Trophoblast cell (in vitro differentiated cells and primary cell): ENCODE measurements around the gene PLEKHM3.

Experiments
- DNase-seq, 2 donors: peaks; one replicate each; pipeline ENCODE4 v3.0.0-alpha.2; 2016
- H2AFZ ChIP-seq: 2 replicates; pipeline ENCODE4 v1.6.1; 2013; ENCODE audit warnings: low read length, moderate library complexity, mild to moderate bottlenecking; ENCODE audit not compliant: insufficient read depth, poor library complexity
- H2AK5ac ChIP-seq: 2 replicates; pipeline ENCODE4 v1.6.1; 2013; ENCODE audit warnings: mild to moderate bottlenecking, low read length
- H2BK120ac ChIP-seq: 2 replicates; pipeline ENCODE4 v1.6.1; 2013; ENCODE audit warnings: low read length, mild to moderate bottlenecking, moderate library complexity; ENCODE audit not compliant: insufficient read depth, poor library complexity
- H2BK12ac ChIP-seq: 2 replicates; pipeline ENCODE4 v1.6.1; 2013; ENCODE audit warnings: mild to moderate bottlenecking, low read length, moderate library complexity
- H2BK5ac ChIP-seq: 2 replicates; pipeline ENCODE4 v1.6.1; 2013; ENCODE audit warnings: low read length, low read depth, moderate library complexity, mild to moderate bottlenecking; ENCODE audit not compliant: poor library complexity
- H3K14ac ChIP-seq: 2 replicates; pipeline ENCODE4 v1.6.1; 2013; ENCODE audit warnings: mild to moderate bottlenecking, low read length
- H3K18ac ChIP-seq: 2 replicates; pipeline ENCODE4 v1.6.1; 2013; ENCODE audit warnings: mild to moderate bottlenecking, low read length
- H3K23ac ChIP-seq: 2 replicates; pipeline ENCODE4 v1.6.1; 2013; ENCODE audit warnings: low read length
- H3K27ac ChIP-seq: 2 replicates; pipeline ENCODE4 v1.5.1; 2013; ENCODE audit warnings: low read depth, mild to moderate bottlenecking, inconsistent platforms, low read length, moderate library complexity
- H3K27me3 ChIP-seq: 2 replicates; pipeline ENCODE4 v1.6.1; 2013; ENCODE audit warnings: inconsistent platforms, mild to moderate bottlenecking, low read length, moderate library complexity; ENCODE audit not compliant: insufficient read depth
- H3K36me3 ChIP-seq, 2 experiments: 1 replicate in 1 of 2; 2 replicates in 1 of 2; pipeline ENCODE4 v1.6.1; 2013; ENCODE audit warnings: low read length in 2 of 2, mild to moderate bottlenecking in 2 of 2, moderate library complexity in 1 of 2; ENCODE audit not compliant: insufficient read depth in 2 of 2, control insufficient read depth in 1 of 2
- H3K4ac ChIP-seq: 2 replicates; pipeline ENCODE4 v1.6.1; 2013; ENCODE audit warnings: low read depth, mild to moderate bottlenecking, low read length, moderate library complexity
- H3K4me1 ChIP-seq, 2 experiments: 1 replicate in 1 of 2; 2 replicates in 1 of 2; pipeline ENCODE4 v1.6.1; 2013; ENCODE audit warnings: low read length in 2 of 2, mild to moderate bottlenecking in 2 of 2, moderate library complexity in 1 of 2; ENCODE audit not compliant: insufficient read depth in 2 of 2, control insufficient read depth in 1 of 2
- H3K4me2 ChIP-seq: 2 replicates; pipeline ENCODE4 v1.6.1; 2013; ENCODE audit warnings: inconsistent platforms, mild to moderate bottlenecking, low read length, moderate library complexity
- H3K4me3 ChIP-seq: 2 replicates; pipeline ENCODE4 v1.5.1; 2013; ENCODE audit warnings: mild to moderate bottlenecking, low read depth, low read length, inconsistent platforms
- H3K79me1 ChIP-seq: one replicate; pipeline ENCODE4 v1.6.1; 2013; ENCODE audit warnings: low read length
- H3K79me2 ChIP-seq: 2 replicates; pipeline ENCODE4 v1.6.1; 2013; ENCODE audit warnings: low read length, mild to moderate bottlenecking; ENCODE audit not compliant: control insufficient read depth, insufficient read depth, poor library complexity
- H3K9ac ChIP-seq: 2 replicates; pipeline ENCODE4 v1.6.1; 2013; ENCODE audit warnings: mild to moderate bottlenecking, low read length
- H3K9me3 ChIP-seq: 2 replicates; pipeline ENCODE4 v1.6.1; 2013; ENCODE audit warnings: low read depth, mild to moderate bottlenecking, control low read depth, inconsistent platforms, low read length; ENCODE audit not compliant: insufficient read depth
- H4K12ac ChIP-seq: 2 replicates; pipeline ENCODE4 v1.6.1; 2013; ENCODE audit warnings: low read depth, mild to moderate bottlenecking, low read length, moderate library complexity
- H4K8ac ChIP-seq: 2 replicates; pipeline ENCODE4 v1.6.1; 2013; ENCODE audit warnings: low read depth, mild to moderate bottlenecking, low read length, moderate library complexity
- H4K91ac ChIP-seq: one replicate; pipeline ENCODE4 v1.6.1; 2013; ENCODE audit warnings: low read depth, mild to moderate bottlenecking, low read length, moderate library complexity
- WGBS: extraction: QIAGEN DNeasy Blood & Tissue Kit; methylation state at CpG from one replicate; pipeline ENCODE4 v1.1.7; 2013; ENCODE audit warnings: missing lambda C conversion rate; ENCODE audit not compliant: insufficient read length, insufficient coverage; ENCODE audit errors: extremely low coverage; 5-methylcytosine and 5-hydroxymethylcytosine counted together

The PLEKHM3 gene

DNA sequence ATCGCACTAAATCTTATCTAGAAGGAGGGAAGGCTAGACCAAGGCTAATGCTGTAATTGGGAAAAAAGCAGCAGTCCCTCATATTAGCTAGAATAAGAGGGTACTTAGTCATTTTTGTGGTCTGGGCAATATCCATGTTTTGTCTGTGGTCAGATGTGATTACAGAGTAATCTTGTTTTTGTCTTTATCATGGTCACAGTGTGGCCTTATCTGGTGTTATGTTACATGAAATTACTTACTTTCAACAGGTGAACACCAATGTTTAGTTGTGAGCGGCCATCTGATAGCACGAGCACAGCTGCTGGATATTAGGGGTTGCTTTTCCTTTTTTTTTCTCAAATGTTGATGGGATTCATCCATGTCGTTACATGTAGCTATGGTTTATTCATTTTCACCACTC lies 23.7 kb upstream of the PLEKHM3 start:
- Histone ChIP-seq H3K4me2 (no peak overlapping the region), H2BK120ac (no peak overlapping the region)
- no CpG with 5 or more reads among the region's 4 CpGs for WGBS

DNA sequence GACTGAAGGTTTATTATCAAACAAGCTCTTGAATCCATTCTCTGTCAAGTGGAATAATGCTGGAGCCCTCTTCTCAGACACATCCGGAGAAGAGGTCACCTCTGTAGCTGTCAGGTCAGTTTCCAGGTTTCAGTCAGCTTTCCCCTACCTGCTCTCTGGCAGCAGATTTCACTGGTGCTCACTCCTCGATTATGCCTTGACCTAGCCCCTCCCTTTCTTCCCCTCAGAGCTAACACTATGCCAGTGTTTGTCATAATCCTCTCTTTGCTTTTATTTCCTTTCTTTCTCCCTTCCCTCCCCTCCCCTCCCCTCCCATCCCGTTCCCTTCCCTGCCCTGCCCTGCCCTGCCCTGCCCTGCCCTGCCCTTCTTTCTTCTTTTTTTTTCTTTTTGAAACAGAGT lies 22.5 kb upstream of the PLEKHM3 start:
- Histone ChIP-seq H3K4me3 (no peak overlapping the region), H3K4ac (no peak overlapping the region), H2AK5ac (no peak overlapping the region), H3K18ac (no peak overlapping the region), H2BK12ac (no peak overlapping the region), H2BK5ac (no peak overlapping the region), H4K8ac (no peak overlapping the region), H3K27ac (no peak overlapping the region), H3K14ac (no peak overlapping the region), H4K12ac (no peak overlapping the region), H3K27me3 (no peaks in the 10 kb centered on the region), H4K91ac (no peak overlapping the region), H2BK120ac (no peak overlapping the region), H3K4me1 (no peaks in the 10 kb centered on the region), H3K9ac (no peak overlapping the region), H3K79me2 (no peaks in the 10 kb centered on the region), H3K23ac (no peak overlapping the region), H3K36me3 (no peaks in the 10 kb centered on the region), H3K79me1 (no peaks in the 10 kb centered on the region), H3K4me2 (no peak overlapping the region), H3K9me3 (no peaks in the 10 kb centered on the region), H2AFZ (no peak overlapping the region)
- no peak for DNase-seq
- no CpG with 5 or more reads among the region's 3 CpGs for WGBS

More for the DNA sequence above, 23.7 kb upstream of the PLEKHM3 start:
- no peak overlapping the region for H2BK12ac ChIP-seq
- no peak overlapping the region for H4K12ac ChIP-seq
- H4K91ac ChIP-seq: no peak overlapping the region
- no peak overlapping the region for H3K27ac ChIP-seq
- no peak overlapping the region for H2BK5ac ChIP-seq
- H3K79me1 ChIP-seq: no peaks in the 10 kb centered on the region
- H3K4me1 ChIP-seq: no peaks in the 10 kb centered on the region
- no peak overlapping the region for H3K14ac ChIP-seq
- H3K79me2 ChIP-seq: no peaks in the 10 kb centered on the region
- H3K27me3 ChIP-seq: no peaks in the 10 kb centered on the region
- no peak overlapping the region for H3K9ac ChIP-seq
- H3K4me3 ChIP-seq: no peak overlapping the region
- no peak overlapping the region for H3K4ac ChIP-seq
- no peak overlapping the region for H4K8ac ChIP-seq
- no peaks in the 10 kb centered on the region for H3K36me3 ChIP-seq
- no peak overlapping the region for H2AK5ac ChIP-seq
- H3K9me3 ChIP-seq: no peaks in the 10 kb centered on the region
- no peak overlapping the region for H3K23ac ChIP-seq
- no peak overlapping the region for H3K18ac ChIP-seq
- no peak overlapping the region for H2AFZ ChIP-seq
- DNase-seq: no peak

DNA sequence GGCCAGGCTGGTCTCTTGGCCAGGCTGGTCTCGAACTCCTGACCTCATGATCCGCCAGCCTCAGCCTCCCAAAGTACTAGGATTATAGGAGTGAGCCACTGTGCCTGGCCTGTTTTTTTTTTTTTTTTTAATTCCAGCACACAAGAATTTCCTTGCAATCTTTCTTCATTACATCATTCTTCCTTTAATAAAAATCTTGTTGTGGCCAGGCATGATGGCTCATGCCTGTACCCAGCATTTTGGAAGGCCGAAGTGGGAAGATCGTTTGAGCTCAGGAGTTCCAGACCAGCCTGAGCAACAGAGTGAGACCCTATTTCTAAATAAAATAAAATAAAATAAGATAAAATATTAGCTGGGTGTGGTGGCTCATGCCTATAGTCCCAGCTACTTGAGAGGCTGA lies 21.4 kb upstream of the PLEKHM3 start:
- H3K23ac ChIP-seq: no peak overlapping the region
- H4K91ac ChIP-seq: no peak overlapping the region
- no peaks in the 10 kb centered on the region for H3K79me1 ChIP-seq
- H3K9ac ChIP-seq: no peak overlapping the region
- H3K27me3 ChIP-seq: no peaks in the 10 kb centered on the region
- no peak overlapping the region for H3K4ac ChIP-seq
- H3K4me3 ChIP-seq: no peak overlapping the region
- no peak overlapping the region for H2BK120ac ChIP-seq
- H3K36me3 ChIP-seq: no peaks in the 10 kb centered on the region
- no peak for DNase-seq
- no peak overlapping the region for H2AK5ac ChIP-seq
- no peak overlapping the region for H3K27ac ChIP-seq
- no peak overlapping the region for H4K8ac ChIP-seq
- no peaks in the 10 kb centered on the region for H3K4me1 ChIP-seq
- no peak overlapping the region for H3K18ac ChIP-seq
- no CpG with 5 or more reads among the region's 4 CpGs for WGBS
- H3K4me2 ChIP-seq: no peak overlapping the region
- no peaks in the 10 kb centered on the region for H3K9me3 ChIP-seq
- H3K79me2 ChIP-seq: no peaks in the 10 kb centered on the region
- H2AFZ ChIP-seq: no peak overlapping the region
- no peak overlapping the region for H2BK5ac ChIP-seq
- H3K14ac ChIP-seq: no peak overlapping the region
- no peak overlapping the region for H4K12ac ChIP-seq
- no peak overlapping the region for H2BK12ac ChIP-seq

DNA sequence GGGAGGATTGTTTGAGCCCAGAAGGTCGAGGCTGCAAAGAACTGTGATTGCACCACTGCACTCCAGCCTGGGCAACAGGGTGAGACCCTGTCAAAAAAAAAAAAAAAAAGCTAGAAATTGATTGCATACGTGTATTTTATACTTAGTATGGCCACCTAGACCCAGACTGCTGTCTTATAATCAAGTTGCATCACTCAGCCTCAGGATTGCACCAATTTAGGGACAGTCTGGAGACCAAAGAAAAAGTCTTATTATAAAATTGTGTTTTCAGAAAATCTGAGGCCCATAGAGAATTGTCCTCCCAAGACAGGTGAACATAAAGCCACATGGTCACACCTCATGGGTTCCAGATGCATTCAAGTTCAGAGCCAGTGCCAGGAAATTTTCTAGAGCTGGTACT lies 17.1 kb upstream of the PLEKHM3 start:
- no CpG with 5 or more reads among the region's 2 CpGs for WGBS
- H2BK5ac ChIP-seq: no peak overlapping the region
- peaks cover 8 to 10% of the 10 kb centered on the region in 2 experiments for H3K4me1 ChIP-seq

More for the DNA sequence above, 17.1 kb upstream of the PLEKHM3 start:
- H2BK12ac ChIP-seq: no peak overlapping the region
- peaks cover 2% of the 10 kb centered on the region for H3K79me1 ChIP-seq
- H4K8ac ChIP-seq: no peak overlapping the region
- no peak overlapping the region for H3K4me2 ChIP-seq
- no peak overlapping the region for H3K23ac ChIP-seq
- H3K36me3 ChIP-seq: no peaks in the 10 kb centered on the region
- no peak overlapping the region for H2AK5ac ChIP-seq
- no peak overlapping the region for H2BK120ac ChIP-seq
- no peaks in the 10 kb centered on the region for H3K79me2 ChIP-seq
- H3K9me3 ChIP-seq: no peaks in the 10 kb centered on the region
- no peak for DNase-seq
- no peak overlapping the region for H3K14ac ChIP-seq
- H3K4me3 ChIP-seq: no peak overlapping the region
- no peak overlapping the region for H3K4ac ChIP-seq
- H3K18ac ChIP-seq: no peak overlapping the region
- H3K27ac ChIP-seq: no peak overlapping the region
- H3K9ac ChIP-seq: no peak overlapping the region
- no peak overlapping the region for H4K12ac ChIP-seq
- no peak overlapping the region for H4K91ac ChIP-seq
- no peaks in the 10 kb centered on the region for H3K27me3 ChIP-seq
- no peak overlapping the region for H2AFZ ChIP-seq
